HepG2 (cell line): ENCODE results near the gene SH3YL1. TPM values are rescaled to one million over a fixed set of nuclear protein-coding genes. Genes with fewer than 3 reads are reported as not detected.

Source experiments
- ATAC-seq: fragments of 200-7000 bp; cut with Tn5 transposase; 3 replicates; pipeline ENCODE4 v1.9.1; 2020; ENCODE audit warnings: mild to moderate bottlenecking, moderate library complexity
- BruUV-seq: library from RNA; stranded (reverse); fragments of 400-500 nt; replicated peaks from 2 replicates; lab custom pipeline; 2021; lab: Mats Ljungman, UMichigan
- CTCF ChIA-PET: fragments of 300-600 bp; formaldehyde crosslinking; extraction: SDS; loops from one replicate; lab custom pipeline; 2021; ENCODE audit warnings: low total read pairs, inconsistent platforms, low intra/inter-chr PET ratio; lab: Yijun Ruan, JAX
- POLR2A ChIA-PET: fragments of 350-600 bp; sonication (Branson Sonifier 250); formaldehyde crosslinking; loops from one replicate; lab custom pipeline; 2020; ENCODE audit warnings: antibody characterized with exemption, inconsistent platforms; lab: Yijun Ruan, JAX
- DNase-seq: peaks from one replicate; pipeline ENCODE4 v3.0.0-alpha.2; 2015; ENCODE audit warnings: low spot score
- FAIRE-seq: peaks from 3 replicates; lab custom pipeline; 2011; peaks lifted over from hg19 to GRCh38; lab: Jason Lieb, UNC
- H2AFZ ChIP-seq: one replicate; pipeline ENCODE4 v1.6.1; 2011; ENCODE audit warnings: low read length, inconsistent platforms
- H3K27ac ChIP-seq: fragments of 300-600 bp; 3 replicates; pipeline ENCODE4 v1.8.0; 2011; ENCODE audit warnings: mixed run types, mild to moderate bottlenecking, mixed read lengths, low read length, inconsistent platforms; ENCODE audit not compliant: insufficient read depth; ENCODE audit errors: extremely low read length
- H3K27me3 ChIP-seq, 2 experiments: fragments of 200-600 bp in 1 of 2; 2 replicates in 1 of 2; 3 replicates in 1 of 2; pipeline versions ENCODE4 v1.6.0 to v1.8.0; 2011; ENCODE audit warnings: low read length in 2 of 2, mild to moderate bottlenecking in 2 of 2, moderate library complexity in 2 of 2, inconsistent platforms in 1 of 2; ENCODE audit not compliant: insufficient read depth in 2 of 2, control insufficient read depth in 1 of 2
- H3K36me3 ChIP-seq, 2 experiments: fragments of 200-600 bp in 1 of 2; replicated peaks in 1 of 2; 2 replicates in 1 of 2; 3 replicates in 1 of 2; pipeline versions ENCODE4 v1.5.1 to v1.8.0; 2011; ENCODE audit warnings: low read length in 2 of 2, inconsistent platforms in 1 of 2; ENCODE audit not compliant: insufficient read depth in 2 of 2, control insufficient read depth in 1 of 2
- H3K4me1 ChIP-seq: 2 replicates; pipeline ENCODE4 v1.5.1; 2012; ENCODE audit warnings: low read length, inconsistent platforms; ENCODE audit not compliant: insufficient read depth
- H3K4me2 ChIP-seq: 2 replicates; pipeline ENCODE4 v1.6.0; 2011; ENCODE audit warnings: low read depth, low read length, inconsistent platforms
- H3K4me3 ChIP-seq, 3 experiments: fragments of 200-600 bp in 1 of 3; sonication (generic), shearing (Covaris generic) in 1 of 3; replicated peaks in 1 of 3; 2 replicates each; pipeline ENCODE4 v1.5.1; 2011 to 2016; ENCODE audit warnings: low read length in 3 of 3, inconsistent platforms in 2 of 3, low read depth in 2 of 3, mild to moderate bottlenecking in 2 of 3, control low read depth in 1 of 3, mixed read lengths in 1 of 3; ENCODE audit not compliant: insufficient read depth in 1 of 3
- H3K79me2 ChIP-seq: one replicate; pipeline ENCODE4 v1.6.1; 2011; ENCODE audit warnings: low read length, inconsistent platforms; ENCODE audit not compliant: insufficient read depth
- H3K9ac ChIP-seq: 2 replicates; pipeline ENCODE4 v1.6.0; 2011; ENCODE audit warnings: mild to moderate bottlenecking, low read depth, low read length, inconsistent platforms; ENCODE audit not compliant: insufficient read depth
- H3K9me3 ChIP-seq: 2 replicates; pipeline ENCODE4 v1.5.1; 2012; ENCODE audit warnings: mild to moderate bottlenecking, low read length
- H4K20me1 ChIP-seq: 2 replicates; pipeline ENCODE4 v1.6.0; 2011; ENCODE audit warnings: inconsistent platforms, mild to moderate bottlenecking, low read length, moderate library complexity; ENCODE audit not compliant: insufficient read depth
- MLLT10 ChIP-seq: sonication (generic); formaldehyde crosslinking; IDR thresholded peaks from 2 replicates; pipeline ENCODE4 v1.4.0; 2020; ENCODE audit warnings: missing genetic modification reagents
- NFAT5 ChIP-seq: sonication (generic); formaldehyde crosslinking; IDR thresholded peaks from 2 replicates; pipeline ENCODE4 v1.4.0; 2020; ENCODE audit warnings: missing genetic modification reagents
- YEATS2 ChIP-seq: sonication (generic); formaldehyde crosslinking; IDR thresholded peaks from 2 replicates; pipeline ENCODE4 v1.4.0; 2020; ENCODE audit warnings: missing genetic modification reagents, borderline replicate concordance
- ZBTB25 ChIP-seq: IDR thresholded peaks from 2 replicates; pipeline ENCODE4 v1.6.1; 2018; ENCODE audit warnings: missing genetic modification reagents
- ZNF121 ChIP-seq: sonication (generic); formaldehyde crosslinking; IDR thresholded peaks from 2 replicates; pipeline ENCODE4 v1.5.0; 2020; ENCODE audit warnings: mild to moderate bottlenecking, missing genetic modification reagents
- ZNF407 ChIP-seq: sonication (generic); formaldehyde crosslinking; IDR thresholded peaks from one replicate; pipeline ENCODE4 v1.5.1; 2020; ENCODE audit warnings: mild to moderate bottlenecking, missing genetic modification reagents; ENCODE audit errors: not compliant biosample characterization
- ZZZ3 ChIP-seq: sonication (generic); formaldehyde crosslinking; IDR thresholded peaks from 2 replicates; pipeline ENCODE4 v1.4.0; 2020; ENCODE audit warnings: missing genetic modification reagents, mild to moderate bottlenecking, borderline replicate concordance
- WGBS: methylation state at CpG from one replicate; pipeline ENCODE4 v1.1.6; 2017; ENCODE audit warnings: low lambda C conversion rate; 5-methylcytosine and 5-hydroxymethylcytosine counted together
- in situ Hi-C: cut with HindIII; loops from 2 replicates; pipeline ENCODE4 v1.10.0; 2017; ENCODE audit warnings: low pct_unique_long_range_greater_than_20kb; ENCODE audit not compliant: extremely low pct_ligation_motif_present
- intact Hi-C: fragments of 100-400 bp; cut with micrococcal nuclease; formaldehyde crosslinking; loops from one replicate; pipeline ENCODE4 v1.10.0; 2022; ENCODE audit not compliant: unreplicated experiment
- polyA plus RNA-seq, 8 experiments: library from polyadenylated mRNA; depleted of rRNA in 3 of 8; stranded (reverse) in 7 of 8; unstranded in 1 of 8; fragments of >200 nt; fragmentation: Illumina TruSeq in 4 of 8; extraction: Trizol in 4 of 8; gene quantifications; 2 replicates each; pipeline versions ENCODE4 v1.2.1 to v1.2.3, GENCODE V29; 2011 to 2016; ENCODE audit warnings: low read depth in 4 of 8, missing spikeins in 1 of 8, mixed read lengths in 1 of 8; ENCODE audit not compliant: insufficient read depth in 1 of 8
- total RNA-seq, 5 experiments: library from RNA; depleted of rRNA; stranded (reverse); fragments of >200 nt; fragmentation: Illumina TruSeq; extraction: Trizol; gene quantifications; 2 replicates each; pipeline ENCODE4 v1.2.3, GENCODE V29; 2016; ENCODE audit warnings: low read depth in 1 of 5

Gene SH3YL1
- total and polyA plus RNA-seq, 2 of the 13 experiments (the other 11 are each of a cell fraction or from before 2014, with no cell fraction given): 13.0 to 48.2 TPM

- TF ChIP-seq ZNF407 (CRISPR knock-in tag): no peak
Measured at GRCh38 chr2:223451-223850, 40.4 kb downstream of the SH3YL1 start (continued).

- ATAC-seq (no peak), FAIRE-seq (no peak), DNase-seq (no peak)
- H3K4me2 ChIP-seq: no peak overlapping the region
- peaks cover 3 to 5% of the 10 kb centered on the region in 2 experiments; a peak in 3 of 5 replicates for H3K36me3 ChIP-seq
- intact Hi-C loops: no loop called here
- no peaks in the 10 kb centered on the region for H4K20me1 ChIP-seq
- H3K27ac ChIP-seq: no peak overlapping the region
- H3K9ac ChIP-seq: no peak overlapping the region
- no peaks in the 10 kb centered on the region for H3K79me2 ChIP-seq
- H2AFZ ChIP-seq: no peak overlapping the region
- H3K4me1 ChIP-seq: no peaks in the 10 kb centered on the region
- ChIA-PET CTCF (no interaction called here), POLR2A (no interaction called here)
- no peak overlapping the region for H3K4me3 ChIP-seq
- in situ Hi-C loops: no loop called here
- no TSS peak for BruUV-seq
- H3K27me3 ChIP-seq: peaks cover 0 to 20% of the 10 kb centered on the region in 2 experiments; a peak in 3 of 5 replicates
- H3K9me3 ChIP-seq: no peaks in the 10 kb centered on the region
- WGBS: 71% methylated on average over 3 of the region's 3 CpGs
- TF ChIP-seq YEATS2 (CRISPR knock-in tag) (no peak), ZZZ3 (CRISPR knock-in tag) (no peak), ZBTB25 (CRISPR knock-in tag) (no peak), NFAT5 (no peak), ZNF121 (CRISPR knock-in tag) (no peak), MLLT10 (CRISPR knock-in tag) (no peak)
Measured at GRCh38 chr2:216068-216467, 47.8 kb downstream of the SH3YL1 start.
